ENCODE measurements around the gene KDM4B.

The KDM4B gene

DNA sequence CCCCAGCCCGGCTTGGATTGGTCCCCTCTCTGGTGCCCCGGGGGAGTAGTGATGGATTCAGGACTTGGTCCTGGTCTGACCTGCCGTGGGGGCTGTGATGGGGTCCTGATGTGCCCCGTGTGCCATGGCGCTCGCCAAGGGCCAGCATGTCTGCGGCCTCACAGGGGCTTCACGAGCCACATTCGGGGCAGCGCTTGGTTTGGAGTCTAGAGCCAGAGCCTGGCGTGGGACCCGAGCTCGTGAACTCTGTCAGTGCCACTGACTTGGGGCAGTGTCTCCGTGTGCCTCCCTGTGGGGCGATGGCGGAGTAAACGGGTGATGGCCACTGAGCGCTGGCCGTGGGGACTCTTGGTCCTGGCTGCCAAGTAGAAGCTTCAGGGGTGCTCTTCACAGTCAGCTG lies 17.1 kb downstream of the KDM4B start:
- DNase-seq: no peak

DNA sequence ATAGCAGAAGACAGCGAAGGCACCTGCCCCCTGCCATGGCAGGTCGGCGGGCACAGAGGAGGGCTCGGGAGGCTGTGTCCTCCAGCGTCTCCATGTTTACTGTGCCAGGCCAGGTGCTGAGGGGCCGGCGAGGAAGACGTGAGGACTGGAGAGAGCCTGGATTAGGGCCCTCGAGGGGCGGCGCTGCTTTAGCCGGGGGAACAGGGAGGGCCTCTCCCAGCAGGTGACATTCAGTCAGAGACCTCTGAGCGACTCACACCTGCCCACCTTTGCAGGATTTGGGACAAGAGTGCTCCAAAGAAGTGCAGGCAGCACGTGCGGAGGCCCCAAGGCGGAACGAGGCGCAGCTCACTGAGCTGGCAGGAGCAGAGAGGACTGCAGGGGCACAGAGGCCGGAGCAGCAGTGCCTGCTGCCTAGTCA lies 17.6 kb downstream of the KDM4B start:
- no peak for DNase-seq

DNA sequence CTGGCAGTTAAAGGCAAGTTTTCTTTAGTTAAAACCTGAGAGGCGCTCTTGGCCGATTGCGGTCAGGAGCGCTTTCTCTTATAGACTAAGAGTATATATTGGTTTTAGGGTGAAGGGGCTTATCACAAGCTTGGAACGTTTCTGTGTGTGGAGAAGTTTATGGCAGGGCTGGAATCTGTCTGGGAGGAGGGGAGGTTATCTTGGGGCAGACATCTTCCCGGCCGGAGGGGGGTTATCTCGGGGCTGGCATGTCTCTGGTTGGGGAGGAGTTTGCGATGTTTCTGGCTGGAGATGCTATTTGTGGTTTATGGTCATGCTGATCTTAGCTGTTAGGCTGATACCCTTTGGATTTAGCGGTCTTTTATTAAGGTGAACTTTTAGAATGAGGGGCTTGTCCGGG lies 18.3 kb downstream of the KDM4B start:
- peak; percentile 26 for DNase-seq

DNA sequence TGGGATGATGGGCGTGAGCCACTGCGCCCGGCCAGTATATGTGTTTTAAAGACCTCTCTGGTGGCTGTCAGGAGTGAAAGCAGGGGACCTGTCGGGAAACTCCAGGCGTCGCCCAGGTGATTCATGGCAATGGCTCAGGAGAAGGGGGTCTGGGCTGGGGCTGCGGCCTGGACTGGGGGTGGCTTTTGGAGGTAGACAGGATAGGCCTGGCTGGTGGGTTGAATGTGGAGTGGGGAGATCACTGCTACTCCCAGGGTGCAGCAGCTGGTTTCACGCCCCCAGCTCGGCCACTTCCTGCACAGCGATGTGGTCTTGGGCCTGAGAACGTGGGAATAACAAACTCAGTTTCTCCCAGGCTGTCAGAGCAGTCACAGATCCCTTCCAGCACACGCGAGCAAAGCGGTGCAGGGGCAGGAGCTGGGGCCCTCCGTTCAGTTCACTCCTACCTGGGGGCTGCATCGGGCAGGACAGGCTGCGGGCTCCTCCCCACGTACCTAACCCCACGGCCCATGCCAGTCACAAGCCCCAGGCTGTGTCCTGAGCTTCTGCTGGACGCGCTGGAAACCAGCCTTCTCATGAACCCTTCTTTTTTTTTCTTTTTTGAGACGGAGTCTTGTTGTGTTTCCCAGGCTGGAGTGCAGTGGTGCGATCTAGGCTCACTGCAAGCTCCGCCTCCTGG lies 18.9 kb downstream of the KDM4B start:
- no peak for DNase-seq

DNA sequence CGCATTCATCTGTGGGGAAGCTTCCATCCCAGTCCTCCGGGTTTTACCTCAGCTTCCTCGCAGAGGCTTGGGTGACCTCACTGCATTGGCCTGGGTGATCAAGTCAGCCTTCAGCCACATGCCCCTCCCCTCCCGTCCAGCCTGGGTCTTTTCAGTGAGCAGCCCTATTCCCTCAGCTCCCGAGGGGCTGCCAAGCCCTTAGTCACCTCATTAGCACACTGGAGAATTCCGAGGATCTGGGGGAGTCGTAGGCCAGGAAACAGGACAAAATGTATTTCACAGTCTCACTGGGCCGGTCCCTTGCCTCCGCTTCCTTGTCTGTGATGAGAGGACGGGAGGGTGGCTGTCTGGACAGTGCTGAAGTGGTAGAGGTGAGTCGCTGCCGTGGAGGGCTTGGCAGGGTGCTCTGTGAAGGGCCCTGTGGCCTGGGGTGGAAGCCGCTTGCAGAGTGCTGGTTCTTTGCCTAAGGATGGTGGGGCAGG lies 19.9 kb downstream of the KDM4B start:
- peak; percentile 87 for DNase-seq

DNA sequence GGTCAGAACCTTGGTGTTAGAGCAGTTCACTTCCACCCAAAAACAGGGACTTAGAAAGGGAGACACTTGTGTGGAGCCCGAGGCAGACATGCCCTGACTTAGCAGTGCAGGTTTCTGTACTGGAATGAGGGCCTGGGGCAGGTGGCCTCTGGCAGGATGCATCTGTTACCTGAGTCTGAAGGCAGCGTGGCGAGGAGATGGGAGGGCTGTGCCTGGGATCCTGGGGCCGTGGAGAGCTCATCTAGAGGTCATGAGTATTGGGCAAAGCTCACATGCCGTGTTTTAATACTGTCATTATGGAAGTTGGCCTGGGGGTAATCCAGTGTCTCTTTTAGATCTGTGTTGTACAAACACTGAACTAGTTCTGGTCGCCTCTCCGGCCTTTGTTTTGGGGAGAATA lies 21.4 kb downstream of the KDM4B start:
- DNase-seq: no peak

DNA sequence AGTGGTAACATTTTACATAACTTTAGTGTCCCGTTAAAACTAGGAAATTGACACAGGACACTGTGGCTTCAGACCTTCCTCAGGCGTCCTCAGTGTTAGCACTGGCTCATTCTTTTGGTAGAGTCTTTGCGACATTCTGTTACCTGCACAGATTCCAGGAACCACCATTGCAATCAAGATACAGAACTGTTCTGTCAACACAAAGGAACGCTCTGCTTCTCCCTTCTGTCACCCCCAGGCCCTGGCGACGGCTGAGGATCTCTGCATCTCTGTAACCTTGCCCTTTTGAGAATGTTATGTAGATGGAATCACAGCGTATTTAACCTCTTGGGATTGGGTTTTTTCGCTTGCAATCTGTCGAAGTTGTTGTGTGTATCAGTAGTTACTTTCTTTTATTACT lies 22.6 kb downstream of the KDM4B start:
- DNase-seq: no peak

DNA sequence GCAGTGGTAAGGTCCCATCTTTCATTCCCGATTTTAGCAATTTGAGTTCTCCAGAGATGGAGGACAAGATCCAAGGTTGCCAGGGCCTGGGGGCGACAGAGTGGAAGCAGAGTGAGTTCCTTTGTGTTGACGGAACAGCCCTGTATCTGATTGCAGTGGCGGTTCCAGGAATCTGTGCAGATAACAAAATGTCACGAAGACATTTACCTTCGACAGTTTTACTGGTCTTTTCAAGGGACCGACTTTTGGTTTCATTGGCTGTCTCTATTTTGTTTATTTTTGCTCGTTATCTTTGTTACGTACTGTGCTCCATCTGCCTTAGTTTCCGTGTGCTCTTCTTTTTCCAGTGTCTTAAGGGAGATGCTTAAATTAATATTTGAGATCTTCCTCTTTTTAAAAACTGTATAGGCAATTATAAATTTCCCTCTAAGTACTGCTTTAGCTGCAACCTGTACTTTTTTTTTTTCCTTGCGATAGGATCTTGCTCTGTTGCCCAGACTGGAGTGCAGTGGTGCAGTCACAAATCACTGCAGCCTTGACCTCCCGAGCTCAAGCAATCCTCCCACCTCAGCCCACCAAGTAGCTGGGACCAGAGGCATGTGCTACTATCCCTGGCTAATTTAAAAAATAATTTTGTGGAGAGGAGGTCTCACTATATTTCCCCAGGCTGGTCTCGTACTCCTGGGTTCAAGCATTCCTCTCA lies 23.2 kb downstream of the KDM4B start:
- DNase-seq: no peak

DNA sequence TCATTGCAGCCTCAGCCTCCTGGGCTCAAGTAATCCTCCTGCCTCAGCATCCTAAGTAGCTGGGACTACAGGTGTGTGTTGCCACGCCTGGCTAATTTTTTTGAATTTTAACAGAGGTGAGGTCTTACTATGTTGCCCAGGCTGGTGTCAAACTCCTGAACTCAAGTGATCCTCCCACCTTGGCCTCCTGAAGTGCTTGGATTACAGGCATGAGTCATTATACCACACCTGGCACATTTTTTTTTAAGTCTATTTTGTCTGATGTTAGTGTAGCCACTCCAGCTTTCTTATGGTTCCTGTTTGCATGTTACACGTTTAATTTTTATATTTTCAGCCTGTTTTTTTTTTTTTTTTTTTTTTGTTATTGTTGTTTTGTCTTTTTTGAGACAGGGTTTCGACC lies 24.8 kb downstream of the KDM4B start:
- DNase-seq: no peak

DNA sequence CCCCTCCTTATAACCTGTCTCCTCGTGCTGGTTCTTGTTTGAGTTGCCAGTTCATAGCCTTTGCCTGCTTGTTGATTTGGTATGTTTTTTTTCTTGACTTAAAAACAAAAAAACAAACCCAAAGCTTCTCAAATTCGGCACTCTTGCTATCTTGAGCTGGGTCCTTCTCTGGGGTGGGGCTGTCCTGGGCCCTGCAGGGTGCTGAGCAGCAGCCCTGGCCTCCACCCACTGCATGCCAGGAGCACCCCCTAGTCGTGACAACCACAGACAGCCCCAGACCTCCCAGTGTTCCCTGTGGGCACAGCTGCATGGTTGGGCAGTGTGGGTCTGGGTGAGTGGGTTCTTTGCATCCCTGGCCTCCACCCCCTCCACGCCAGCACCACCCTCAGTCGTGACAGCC lies 27.8 kb downstream of the KDM4B start:
- no peak for DNase-seq

DNA sequence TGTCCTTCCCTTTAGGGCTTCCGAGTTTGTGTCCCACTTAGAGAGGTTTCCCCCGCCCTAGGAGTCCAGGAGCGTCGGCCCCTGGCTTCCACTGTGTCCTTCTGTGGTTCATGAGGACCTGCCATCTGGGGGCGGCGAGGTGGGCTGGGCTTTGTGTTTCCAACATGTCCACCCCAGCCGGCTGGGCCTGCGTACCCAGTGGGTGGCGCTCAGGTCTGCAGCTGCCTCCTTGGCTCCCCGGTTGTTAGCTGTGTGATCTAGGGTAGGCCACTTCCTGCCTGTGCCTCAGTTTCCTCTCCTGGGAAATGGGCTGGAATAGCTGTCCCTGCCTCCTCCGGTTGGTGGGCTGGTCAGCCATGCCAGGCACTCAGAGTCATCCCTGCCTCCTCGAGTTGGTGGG lies 28.4 kb downstream of the KDM4B start:
- DNase-seq: no peak

DNA sequence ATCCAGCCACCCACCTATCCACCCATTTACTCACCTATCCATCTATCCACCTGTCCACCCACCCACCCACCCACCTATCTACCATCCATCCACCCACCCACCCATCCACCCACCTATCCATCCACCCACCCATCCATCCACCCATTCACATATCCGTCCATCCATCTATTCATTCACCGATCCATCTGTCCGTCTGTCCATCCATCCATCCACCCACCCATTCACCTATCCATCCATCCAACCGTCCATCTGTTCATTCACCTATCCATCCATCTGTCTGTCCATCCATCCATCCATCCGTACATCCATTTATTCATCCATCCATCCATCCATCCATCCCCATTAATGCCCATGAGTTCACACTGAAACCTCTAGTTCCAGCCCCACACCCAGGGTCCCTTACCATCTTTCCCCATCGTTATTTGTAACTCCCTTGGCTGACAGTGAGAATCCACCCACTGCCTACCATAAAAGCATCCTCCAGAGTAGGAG lies 31.3 kb downstream of the KDM4B start:
- DNase-seq: no peak

DNA sequence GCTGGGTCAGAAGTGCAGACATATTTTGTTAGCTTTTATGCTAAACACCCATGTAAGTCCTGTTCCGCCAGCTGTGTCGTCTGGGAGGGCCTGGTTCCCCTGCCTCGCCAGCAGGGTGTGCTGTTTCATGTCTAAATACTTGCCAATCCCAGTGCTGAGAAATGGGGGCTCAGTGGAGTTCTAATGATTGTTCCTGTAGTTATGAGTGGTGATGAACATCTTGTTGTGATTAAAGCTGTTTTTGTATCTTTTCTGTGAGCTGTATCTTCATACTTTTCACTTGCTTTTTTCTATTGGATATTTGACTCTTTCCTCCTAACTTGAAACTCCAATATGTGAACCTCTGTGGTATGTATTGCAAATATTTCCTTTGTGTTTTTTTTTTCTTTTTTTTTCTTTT lies 32.7 kb downstream of the KDM4B start:
- peak; percentile 83 for DNase-seq

DNA sequence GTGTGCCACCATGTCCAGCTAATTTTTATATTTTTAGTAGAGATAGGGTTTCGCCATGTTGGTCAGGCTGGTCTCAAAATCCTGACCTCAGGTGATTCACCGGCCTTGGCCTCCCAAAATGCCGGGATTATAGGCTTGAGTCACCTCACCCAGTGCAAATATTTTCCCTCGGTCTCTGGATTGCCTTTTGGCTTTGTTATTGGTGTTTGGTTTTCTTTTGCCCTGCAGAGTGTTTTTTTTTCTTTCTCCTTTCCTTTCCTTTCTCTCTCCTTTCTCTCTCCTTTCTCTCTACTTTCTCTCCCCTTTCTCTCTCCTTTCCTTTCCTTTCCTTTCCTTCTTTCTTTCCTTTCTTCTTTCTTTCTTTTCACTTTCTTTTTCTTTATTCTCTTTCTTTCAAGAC lies 33.2 kb downstream of the KDM4B start:
- peak; percentile 49 for DNase-seq

DNA sequence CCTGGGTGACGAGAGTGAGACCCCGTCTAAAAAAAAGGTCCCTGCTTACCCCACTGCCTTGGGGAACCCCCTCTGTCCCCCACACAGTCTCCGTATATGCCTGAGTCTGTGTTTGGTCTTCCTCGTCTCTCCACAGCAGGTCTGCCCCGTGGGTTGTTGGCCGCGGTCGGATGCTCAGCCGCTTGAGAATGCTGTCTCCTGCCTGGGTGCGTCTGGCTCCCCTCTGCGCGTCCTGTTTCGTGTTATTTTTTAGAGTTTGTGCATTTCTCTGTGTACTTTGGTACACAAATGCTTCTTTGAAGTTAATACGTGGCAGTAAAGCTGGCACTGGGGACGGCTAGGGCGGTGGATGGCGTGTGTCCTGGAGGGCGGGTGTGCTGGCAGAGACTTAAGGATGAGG lies 34.9 kb downstream of the KDM4B start:
- no peak for DNase-seq

DNA sequence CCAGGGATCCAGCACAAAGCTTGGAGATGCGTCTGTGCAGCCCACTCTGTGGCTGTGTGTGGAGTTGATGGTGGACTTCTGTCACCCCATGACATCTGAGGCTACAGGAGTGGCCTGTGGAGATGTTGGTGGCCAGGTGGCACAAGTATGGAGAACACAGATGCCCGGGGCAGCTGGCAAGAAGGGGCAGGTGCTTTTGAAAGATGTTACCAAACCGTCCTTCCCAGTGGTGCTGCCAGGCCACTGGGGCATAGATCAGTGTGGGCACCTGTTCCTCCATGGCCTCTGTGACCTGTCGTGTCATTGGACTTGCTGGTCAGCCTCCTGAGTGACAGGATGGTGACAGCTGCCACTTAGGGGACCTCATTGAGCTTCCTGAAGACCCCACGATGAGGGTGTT lies 36.2 kb downstream of the KDM4B start:
- DNase-seq: no peak

DNA sequence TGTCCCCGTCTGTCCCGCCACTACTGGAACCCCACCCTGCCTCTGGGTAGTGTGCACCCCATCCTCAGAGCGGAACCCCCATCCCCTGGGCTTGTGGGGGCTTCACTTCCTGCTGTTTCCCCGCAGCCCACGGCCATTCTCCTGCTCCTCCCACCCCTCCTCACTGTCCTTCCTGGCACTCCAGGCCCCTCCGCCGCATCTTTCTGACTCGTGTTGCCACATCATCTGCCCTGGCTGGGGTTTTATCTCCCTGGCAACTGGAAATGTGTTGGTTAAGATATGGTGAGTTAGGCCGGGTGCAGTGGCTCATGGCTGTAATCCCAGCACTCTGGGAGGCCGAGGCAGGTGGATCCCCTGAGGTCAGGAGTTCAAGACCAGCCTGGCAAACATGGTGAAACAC lies 37.3 kb downstream of the KDM4B start:
- DNase-seq: peak; percentile 29

DNA sequence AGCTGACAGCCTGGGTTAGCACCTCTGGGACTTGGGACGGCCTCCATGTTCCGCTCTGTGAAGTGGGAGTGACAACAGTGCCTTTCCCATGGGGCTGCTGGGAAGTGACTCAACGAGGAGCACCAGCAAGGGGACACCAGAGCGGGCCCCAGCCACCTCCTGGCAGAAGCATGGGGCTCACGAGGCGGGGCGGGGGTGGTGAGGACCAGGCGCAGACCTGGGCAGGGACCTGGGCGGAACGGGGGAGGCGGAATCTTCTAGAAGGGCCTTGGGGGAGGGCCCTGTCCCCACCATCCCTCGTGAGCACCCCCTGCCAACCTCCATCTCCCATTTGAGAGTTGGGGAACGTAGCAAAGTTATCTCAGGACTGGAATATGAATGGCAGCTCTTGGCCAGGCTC lies 37.9 kb downstream of the KDM4B start:
- DNase-seq: no peak

DNA sequence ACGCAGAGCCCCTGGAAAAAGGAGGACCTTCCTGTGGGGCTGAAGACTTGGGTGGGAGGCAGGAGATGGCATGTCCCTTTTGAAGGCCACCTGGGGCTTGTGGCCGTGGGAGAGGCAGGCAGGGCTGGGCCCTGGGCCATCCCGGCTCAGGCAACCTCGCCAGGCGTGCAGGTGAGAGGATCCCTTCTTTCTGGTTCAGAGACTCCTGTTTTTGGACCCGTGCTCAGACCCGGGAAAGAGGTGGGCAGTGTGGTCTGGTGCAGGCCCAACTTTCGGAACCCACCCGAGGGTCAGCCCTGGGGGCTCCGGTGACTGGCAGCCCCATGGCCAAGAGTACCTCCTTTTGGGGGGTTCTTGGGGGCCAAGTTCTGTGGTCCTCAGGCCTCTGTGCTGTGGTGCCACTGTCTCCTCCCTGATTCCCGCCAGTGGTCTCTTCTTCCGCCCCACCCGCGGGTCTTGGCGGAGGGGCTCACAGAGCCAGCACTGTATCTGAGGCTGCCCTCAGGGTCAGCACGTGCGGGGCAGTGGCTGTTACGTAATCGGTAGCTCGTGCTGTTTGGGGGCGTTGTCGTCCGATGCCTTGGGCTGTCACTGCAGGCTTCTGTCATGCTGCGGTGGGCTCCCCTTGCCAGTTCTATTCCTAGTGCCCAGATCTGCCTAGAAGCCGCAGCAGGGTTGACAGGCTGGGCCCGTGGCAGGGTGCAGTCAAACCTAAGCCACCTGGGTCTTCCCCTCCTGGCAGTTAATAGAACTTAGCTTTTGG lies 42.7 kb downstream of the KDM4B start:
- no peak for DNase-seq

DNA sequence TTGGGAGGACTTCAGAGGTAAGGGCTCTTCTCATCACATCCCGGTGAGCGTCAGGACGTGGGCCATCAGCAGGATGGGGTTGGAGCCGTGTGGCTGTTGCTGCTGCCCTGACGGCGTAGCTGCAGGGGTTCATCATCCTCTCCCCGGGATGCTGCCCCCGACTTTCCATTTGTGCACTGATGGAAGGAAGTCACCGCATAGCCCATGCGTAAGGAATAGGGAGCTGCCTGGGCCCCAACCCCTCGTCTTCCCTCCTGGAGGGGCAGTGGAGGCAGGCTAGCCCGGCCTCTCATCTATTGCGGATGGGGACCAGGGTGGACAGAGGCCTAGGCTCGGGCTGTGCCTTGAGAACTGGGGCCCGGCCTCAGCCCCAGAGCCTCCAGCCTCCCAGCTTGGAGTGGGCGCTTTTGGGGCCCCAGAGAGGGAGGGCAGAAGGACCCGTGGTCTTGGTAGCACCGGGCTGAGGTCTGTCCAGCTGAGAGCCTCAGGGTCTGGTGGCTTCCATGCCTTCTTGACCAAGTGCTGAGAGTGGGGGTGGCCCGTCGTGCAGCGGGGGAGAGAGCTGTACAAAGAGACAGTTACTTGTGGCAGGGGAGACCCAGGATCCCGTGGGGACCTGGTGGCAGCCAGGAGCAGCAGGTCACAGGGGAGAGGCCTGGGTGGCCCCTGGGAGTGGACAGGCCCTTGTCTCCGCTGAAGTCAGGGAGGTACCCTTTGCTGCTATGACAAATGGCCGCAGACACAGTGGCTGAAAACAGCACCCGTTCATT lies 44.0 kb downstream of the KDM4B start:
- DNase-seq: no peak

DNA sequence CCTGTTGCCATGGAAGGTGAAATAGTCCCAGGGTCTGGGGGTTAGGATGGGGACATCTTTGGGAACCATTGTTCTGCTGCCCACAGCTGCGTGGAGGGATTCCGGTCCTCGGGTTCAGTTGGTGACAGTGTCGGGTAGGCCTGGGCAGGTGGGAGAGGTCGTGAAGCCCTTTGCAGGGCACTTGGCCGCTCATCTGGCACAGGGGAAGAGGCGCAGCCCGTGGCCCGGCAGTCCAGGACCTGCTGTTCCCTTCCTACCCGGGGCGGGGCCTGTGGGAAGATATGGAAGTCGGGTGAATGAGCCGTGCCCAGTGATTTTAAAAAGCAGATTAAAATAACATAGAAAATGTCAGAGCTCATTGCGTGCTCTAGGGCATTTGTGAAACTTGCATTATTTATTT lies 44.8 kb downstream of the KDM4B start:
- DNase-seq: no peak

DNA sequence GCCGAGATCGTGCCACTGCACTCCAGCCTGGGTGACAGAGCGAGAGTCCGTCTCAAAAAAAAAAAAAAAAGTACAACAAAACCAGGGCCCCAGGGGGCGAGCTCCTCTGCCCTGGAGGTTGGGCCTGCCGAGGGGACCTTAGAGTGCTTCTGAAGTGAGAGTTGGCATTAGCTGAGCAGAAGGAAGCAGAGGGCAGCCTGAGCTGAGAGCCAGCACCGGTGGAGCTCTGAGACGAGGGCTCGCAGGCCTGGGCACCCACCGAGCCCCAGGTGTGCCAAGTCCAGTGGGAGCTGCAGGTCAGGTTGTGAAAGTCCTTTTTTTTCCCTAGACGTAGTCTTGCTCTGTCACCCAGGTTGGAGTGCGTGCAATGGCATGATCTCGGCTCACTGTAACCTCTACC lies 46.0 kb downstream of the KDM4B start:
- DNase-seq: no peak

DNA sequence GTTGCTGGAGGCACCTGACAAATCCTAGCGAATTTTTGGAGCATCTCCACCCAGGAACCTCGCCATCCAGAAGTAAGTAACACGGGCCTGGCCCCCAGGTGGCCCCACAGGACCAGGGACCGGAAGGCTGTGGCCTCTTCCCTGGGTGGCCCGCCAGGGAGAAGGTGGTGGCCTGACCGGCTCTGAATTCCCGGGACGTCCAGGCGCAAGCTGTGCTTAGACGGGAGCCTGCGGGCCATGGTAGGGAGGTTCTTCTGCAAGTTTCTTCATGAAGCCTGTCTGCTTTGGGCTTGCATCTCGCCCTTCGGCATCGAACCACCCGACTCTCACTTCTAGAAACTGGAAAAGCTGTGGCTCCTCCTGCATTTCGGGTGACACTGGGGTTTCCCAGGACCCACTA lies 47.4 kb downstream of the KDM4B start:
- no peak for DNase-seq
